T-helper 2 cell (primary cell): ENCODE data around the gene SLC25A13.

Experiments
- DNase-seq, 5 experiments: peaks; one replicate each; pipeline versions ENCODE4 v3.0.0 to v3.0.0-alpha.2; 2012 to 2022

The SLC25A13 gene

DNA sequence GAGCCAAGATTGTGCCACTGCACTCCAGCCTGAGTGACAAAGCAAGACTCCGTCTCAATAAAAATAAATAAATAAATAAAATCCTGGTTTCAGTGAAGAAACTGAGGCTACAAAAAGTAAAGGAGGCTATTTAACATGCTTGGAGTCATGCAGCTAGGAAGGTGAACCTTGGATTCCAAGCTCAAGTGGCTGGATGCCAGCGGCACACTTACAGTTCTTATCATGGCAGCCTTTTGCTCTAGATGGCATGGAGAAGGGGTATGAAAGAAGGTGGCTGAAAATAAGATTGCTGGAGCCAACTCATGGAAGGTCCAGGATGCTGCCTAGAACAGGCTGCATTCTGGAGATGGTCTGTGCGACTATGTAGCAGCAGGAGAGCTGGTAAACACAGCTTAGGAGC, 170.0 kb downstream of the SLC25A13 start:
- DNase-seq: no peak

DNA sequence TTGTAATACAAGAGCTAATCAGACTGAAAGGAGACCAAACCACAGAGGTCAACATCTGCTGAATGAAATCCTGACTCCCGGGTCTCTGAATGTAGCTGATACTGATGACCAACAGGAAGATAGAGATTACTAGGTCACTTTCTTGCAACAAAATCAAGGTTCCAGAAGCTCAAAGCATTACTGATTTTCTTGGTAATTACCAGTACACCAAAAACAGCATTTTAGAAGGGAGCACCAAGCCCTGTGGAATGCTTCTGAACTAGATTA, 177.7 kb downstream of the SLC25A13 start:
- DNase-seq: no peak

DNA sequence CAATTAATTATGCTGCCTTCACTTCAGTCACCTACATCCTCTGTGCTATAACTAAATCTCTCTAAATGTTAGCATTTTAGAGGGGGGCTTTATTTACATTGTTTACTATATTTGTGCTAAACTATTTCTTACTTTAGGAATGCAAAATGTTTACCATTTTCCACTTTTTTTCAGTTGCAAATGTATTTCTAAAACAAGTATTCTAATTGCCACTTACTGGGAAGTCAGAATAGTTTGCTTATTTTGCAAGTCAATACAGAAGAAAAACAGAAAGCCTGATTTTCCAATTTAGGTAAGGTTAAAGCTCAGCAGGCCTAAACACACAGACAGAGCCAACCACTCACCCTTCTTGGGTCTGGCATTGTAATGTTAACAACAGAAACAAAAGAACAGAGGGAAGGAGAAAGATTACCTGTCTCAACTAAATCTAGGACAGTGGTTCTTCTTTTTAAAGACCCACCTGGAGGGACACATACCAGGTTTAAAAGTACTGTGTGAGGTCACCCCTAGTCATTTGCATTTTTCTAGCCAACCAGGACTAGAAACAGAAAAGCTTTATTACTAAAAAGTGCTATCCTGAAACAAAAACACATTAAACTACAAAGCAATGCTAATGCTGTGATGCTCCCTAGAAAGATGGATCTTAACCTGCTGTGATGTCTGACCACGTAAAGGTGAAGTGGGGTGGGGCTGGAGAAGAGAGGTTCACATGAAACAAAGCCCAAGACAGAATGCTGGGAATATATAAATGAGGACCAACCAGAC, 178.2 kb downstream of the SLC25A13 start:
- no peak for DNase-seq

DNA sequence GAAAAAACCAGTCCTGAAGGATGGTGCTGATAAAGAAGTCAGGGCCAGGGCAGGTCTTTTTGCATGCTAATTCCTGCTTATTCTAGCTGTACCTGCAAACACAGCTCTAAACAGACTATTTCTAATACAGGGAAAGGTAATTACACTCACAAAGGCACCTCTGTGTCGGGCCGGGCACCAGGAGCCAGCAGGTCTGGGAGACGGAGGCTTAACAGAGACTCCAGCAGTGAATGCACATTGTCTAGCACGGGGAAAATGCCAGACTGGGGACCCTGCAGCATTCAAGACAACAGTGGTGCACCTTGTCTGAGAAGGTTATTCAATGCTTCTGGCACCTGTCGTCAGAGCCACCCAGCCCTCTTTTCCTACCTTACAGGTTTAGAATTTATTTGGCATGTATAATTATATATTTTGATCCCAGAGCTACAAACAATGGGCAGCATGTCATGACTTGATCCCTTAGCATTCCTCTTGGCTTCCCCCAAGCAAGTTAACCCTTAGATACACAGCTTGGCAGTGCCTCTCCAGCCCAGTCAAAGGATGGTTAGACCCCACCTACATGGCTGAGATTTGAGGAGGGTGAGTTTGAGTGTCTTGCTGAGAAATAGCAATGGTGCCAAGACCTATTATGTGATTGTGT, 185.2 kb downstream of the SLC25A13 start:
- no peak for DNase-seq

DNA sequence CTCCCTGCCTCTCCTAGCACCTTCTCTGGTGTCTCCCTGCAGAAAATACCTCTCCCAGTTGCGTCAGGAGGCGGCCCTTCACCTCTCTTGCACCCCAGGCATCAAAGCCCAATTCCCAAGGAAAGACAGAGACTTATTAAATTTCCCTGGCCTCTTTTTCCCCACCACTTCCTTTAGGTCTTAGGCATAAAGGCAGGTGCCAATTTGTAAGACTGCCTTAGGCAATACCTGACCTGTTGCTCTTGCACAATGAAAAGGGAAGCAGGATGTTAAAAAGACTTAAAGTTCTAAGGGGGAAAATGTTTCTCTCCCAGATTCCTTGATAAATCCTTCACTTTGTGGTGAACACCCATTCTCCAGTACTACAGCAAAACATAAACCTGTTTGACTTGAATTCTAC, 186.7 kb downstream of the SLC25A13 start:
- no peak for DNase-seq

DNA sequence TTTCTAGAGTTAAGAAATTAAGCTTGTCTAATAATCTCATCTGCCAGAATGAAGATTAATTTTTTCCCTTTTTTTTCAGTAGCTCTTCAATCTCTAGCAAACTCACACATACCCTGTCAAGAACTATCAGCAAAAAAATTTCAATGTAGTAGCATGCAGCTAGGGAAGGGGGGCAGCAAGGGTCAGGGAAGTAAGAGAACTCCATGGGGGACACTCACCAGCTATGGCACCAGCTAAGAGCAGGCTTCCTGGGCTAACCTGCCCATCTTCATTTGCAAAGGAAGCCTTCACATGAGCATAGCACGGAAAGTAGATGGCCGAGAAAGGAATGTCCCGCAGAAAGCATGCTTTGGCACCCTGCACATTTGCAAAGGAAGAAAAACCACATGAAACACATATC, 190.4 kb downstream of the SLC25A13 start:
- no peak for DNase-seq

DNA sequence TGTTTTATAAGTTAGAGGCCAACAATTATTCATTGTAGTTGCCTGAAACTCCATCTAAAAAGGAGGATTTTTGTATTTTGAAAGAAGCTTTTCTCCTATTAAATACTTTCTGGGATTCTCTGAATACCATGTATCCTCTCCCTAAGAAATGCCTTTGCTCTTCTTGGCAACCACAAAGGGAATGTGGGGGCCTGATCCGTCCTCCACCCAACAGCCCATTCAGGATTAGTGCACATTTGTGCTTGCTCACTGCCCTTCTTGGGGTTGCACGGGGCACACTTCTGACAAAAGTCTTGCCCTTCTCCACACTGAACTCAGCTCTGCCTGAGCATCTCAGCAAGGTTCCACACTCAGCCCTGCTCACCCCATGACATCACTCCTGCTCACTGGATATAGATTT, 194.2 kb downstream of the SLC25A13 start:
- no peak for DNase-seq

DNA sequence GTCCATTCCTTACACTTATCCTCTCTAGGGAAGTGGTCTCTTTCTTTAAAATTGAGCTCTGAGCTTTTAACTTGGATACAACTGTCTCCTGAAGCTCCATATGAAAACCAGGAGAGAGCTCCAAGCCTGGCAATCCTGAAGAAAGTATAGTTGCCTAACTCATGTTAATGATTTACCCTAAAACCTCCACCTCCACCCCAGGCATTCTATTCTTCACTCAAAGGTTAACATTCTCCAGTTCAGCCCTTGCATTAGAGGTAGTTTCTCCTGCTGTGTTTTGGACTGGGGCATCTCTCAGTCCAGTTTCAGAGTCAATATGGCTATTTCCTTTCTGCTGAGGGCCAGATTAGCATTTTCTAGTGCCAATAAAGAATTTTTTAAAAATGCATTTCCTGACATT, 195.5 kb downstream of the SLC25A13 start:
- DNase-seq: no peak

DNA sequence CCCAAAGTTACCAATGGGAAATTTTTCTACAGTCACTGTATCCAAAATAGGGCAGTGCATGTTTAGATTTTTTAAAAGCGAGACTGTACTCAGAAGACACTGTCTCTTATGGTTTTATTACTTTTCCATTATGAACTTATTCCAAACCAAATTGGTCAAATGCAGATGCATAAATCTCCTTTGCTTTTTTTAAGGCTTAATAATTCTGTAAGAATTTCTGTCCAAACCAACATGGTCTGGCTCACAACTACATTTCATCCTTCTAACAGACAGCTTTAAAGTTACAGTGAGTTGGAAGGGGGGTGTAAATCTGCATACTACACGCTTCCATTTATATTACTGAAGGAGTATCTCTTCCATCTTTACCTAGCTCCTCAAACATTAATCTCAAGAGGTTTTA, 199.2 kb downstream of the SLC25A13 start:
- DNase-seq: no peak

DNA sequence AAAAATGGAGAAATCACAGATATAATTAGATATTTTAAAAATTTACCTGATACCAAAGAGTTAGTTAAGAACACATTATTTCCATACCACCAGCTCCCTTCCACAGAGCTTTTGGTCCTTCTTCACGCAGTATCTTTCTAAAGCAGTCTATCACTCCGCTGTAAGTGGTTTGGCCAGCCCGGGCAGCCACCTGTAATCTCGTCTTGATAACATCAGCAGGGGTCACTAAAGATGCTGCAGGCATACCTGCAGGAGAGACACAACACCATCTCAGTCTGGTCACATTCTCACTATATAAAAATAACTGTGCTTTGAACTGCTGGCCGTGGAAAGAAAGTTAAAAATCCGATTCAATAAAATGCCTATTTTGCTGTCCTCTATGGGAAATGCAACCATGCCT, 200.1 kb downstream of the SLC25A13 start:
- no peak for DNase-seq

DNA sequence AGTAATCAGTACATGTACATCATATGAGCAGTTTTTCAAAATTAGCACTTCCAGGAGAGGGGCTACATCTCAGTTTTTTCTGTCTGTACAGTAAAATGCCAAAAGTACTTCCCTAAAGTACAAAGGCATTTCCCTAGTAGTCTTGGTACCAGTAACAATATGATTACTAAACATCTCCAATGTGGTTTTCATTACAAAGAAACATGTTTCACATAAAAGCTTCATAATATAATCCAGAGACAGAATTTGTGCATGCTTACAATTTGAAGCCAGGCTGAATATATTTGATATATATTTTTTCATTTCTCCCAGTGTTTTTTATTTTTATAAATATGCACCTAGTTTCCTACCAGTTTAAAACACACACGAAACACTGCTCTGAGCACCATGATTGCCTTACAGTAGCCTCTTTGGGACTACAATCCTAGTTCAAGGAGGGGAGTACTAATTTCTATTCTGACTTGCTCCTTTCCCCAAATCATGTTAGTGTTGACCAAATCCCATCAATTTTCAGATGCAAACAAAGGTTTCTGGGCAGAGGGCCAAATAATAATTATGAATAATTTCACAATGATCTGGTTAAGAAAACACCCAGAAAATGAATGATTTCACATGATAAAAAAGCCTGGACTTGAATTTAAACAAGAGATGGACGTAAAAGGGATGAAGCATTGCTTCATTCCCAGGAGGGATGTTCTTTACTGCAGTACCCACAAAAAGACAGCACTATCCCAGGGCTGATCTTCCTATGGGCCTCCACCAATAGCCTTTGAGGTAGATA, 201.3 kb downstream of the SLC25A13 start:
- no peak for DNase-seq

DNA sequence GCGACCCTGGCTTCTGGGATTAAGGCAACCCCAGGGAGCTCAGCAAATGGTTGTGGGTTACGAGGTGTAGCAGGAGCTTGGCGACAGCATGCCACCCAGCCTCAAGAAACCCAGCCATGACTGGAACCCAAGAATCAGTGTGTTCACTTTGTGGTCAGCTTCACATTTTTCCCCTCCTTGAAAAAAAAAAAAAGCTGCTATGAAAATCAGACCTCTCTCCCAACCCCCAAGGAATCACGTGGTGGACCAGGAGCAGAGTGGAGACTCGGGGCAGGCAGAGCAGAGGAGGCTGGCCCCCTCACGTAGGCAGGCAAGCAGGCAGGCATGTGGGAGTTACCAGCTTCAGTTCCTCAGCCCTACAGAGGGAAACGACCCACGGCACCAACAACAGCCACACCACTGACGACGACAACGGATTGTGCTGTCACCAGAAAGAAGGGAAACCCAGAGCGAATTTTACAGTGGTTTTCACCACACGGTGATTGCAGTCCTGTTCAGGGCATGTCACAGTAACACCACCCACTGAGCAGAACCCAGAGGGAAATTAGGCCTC, 203.4 kb downstream of the SLC25A13 start:
- DNase-seq: no peak

DNA sequence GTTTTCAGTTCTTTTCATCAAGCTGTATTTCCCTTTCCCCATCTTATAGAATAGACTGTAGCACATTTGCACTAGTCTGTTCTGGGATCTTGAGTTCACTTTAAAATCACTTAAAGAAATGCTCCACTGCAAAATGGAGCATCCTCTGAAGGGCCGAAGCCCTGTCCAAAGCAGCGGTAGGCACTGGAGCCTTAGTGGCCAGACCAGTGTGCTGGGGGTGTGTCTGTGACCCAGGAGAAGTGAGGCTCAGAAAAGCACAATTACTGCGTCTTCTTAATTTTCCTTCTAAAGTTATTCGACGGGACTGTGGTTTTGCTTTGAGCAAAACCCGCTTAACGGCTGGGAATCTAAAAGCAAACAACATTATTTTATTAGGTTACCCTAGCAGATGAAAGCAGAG, 205.7 kb downstream of the SLC25A13 start:
- no peak for DNase-seq

DNA sequence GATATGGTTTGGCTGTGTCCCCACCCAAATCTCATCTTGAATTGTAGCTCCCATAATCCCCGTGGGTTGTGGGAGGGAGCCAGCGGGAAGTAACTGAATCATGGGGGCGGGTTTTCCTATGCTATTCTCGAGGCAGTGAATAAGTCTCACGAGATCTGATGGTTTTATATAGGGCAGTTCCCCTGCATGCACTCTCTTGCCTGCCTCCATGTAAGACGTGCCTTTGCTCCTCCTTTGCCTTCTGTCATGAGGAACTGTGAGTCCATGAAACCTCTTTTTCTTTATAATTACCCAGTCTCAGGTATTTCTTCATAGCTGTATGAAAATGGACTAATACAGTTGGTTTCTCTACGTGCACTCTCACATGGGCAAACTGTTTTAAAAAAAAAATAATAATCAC, 207.7 kb downstream of the SLC25A13 start:
- no peak for DNase-seq

DNA sequence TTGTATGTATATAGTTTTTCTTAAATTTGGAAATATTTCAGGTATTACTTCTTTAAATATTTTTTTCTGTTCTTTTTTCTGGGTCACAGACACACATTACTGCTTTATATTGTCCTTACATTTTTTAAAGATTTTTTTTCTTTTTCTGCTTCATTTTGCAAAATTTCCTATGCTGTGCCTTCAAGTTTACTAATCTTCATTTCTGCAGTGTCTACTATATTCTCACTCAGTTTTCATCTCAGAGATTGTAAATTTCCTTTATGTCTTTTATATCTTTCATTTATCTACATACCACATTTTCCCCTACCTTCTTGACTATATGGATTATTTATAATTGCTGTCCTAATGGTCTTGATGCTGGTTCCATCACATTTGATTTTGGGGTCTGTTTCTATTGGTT, 210.5 kb downstream of the SLC25A13 start:
- no peak for DNase-seq

DNA sequence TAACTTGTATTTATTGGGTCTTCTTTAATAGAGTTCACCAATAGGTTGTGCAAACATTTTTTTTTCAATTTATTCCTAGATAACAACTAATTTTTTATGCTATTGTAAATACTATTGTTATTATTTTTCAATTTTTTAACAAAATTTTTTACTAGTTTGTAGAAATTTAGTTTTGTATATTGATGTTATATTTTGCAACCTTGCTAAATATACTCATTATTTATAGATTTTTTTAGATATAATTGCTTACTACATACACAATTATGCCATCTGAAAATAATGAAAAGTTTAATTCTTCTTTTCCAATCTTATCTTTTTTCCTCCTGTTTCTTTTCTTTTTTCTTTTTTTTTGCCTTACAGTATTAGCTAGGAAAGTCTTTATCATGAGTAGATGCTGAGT, 216.9 kb downstream of the SLC25A13 start:
- no peak for DNase-seq

DNA sequence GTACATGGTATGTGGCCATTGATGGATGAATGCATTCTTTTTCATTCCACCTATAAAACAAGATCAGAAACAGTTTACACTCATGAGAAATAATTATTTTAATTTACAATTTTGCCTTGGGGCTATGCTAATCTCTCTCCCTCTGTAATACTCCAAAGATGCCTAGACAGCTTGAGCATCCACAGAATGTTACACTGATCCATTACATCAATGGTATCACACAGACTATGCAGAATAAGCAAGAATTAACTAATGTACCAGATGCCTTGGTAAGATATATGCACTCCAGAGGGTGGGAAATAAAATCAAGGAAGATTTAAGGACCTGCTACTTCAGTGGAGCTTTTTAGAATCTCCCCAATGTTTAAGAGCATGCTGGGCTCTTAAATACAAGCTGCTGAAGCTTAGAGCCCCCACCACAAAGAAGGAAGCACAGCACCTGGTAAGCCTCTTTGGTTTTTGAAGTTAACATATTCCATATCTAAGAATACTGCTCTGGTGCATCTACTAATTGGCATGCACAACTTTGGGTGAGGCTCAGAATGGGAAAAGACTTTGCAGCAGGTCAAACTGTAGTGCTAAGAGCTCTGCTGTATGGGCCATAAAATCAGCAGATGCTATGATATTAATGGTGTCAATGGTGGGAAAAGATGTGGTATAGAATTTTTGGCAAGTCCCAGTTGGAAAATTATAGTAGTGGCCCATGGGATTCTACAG, 219.6 kb downstream of the SLC25A13 start:
- no peak for DNase-seq

DNA sequence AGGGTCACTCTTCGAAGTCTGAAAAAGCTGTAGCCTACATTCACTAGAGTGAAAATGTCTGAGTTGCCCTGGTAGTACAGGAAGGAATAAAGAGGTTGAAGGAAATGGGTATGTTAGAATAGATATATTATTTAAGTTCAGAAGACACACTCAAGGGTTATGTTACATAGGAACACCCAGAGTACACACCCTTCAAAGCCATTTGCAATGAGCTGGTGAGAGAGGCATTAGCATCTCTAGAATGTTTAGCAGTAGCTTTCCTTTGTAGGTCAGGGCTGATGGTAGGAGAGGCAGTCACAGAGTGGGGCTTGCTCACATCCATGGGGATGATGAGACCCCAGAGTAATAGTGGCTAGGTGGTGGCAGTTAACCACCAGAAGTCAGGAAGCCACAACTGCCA, 221.2 kb downstream of the SLC25A13 start:
- DNase-seq: no peak

DNA sequence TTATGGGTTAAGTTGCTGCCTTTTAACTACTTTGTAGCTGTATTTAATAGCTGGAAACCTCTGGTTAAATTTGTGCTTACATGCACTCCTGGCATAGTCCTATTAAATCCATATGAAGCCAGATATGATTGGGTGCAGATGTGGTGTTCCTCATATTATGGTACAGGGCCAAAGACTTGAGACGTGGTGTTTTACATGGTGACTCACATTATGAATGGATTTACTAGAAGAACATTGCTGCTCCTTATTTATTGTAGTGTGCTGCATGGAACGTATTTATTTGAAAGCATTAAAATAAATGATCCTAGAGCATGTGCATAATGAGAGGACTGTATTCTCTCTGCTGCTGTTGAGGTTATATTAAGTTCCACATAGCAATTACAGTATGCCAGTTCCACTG, 224.1 kb downstream of the SLC25A13 start:
- no peak for DNase-seq

DNA sequence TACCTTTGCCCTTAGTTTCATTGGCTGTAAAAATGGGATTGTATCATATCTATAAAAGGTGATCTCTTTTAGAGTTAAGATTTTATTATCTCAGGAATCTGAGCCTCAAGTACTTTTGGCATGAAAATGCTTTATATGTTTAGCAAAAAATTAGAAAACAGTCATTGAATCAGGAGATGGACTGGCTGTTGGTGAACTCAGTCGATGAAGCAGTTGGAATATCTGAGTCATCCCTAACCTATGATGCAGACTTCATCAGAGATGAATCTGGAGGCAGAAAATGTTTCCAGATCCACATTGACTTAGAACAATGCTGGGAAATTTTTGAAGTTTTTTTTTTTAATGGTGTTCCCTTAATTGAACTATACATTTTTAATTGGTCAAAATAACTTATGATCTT, 228.5 kb downstream of the SLC25A13 start:
- DNase-seq: no peak

DNA sequence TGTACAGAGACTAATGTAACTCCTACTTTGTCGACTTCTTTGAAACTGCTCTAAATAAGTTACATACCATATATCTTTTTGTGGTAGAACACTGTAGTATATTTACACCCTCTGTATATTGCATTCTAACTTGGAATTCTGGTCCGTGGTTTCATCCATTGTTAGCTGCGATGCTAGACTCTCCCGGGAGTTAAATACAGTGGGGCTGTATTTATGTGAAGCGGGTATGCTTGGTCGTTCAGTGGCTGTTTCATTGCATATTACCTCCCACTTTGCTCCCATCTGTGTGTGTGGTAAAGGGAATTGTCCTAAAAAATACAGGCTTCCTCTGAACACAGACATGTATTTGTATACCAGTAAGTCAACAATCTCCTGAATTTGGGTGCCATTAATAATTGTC, 231.1 kb downstream of the SLC25A13 start:
- DNase-seq: no peak

DNA sequence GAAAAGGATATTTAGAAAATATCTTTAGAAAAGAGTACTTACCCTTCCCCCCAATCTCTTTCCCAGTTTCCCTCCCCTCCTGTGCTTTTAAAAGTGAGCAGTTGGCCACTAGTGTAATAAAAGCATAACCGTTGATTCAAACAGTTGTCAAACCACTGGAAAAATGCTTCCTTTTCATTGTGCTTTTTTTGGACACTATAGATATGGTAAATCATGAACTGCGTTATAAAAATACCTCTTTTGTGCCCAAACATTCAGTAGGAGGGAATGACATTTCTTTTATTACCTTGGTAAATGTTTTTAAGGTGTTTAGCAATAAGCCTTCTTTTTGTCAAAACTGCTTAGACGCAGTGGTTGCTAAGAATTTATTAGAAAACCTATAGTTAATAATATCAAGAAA, 232.4 kb downstream of the SLC25A13 start:
- DNase-seq: no peak

DNA sequence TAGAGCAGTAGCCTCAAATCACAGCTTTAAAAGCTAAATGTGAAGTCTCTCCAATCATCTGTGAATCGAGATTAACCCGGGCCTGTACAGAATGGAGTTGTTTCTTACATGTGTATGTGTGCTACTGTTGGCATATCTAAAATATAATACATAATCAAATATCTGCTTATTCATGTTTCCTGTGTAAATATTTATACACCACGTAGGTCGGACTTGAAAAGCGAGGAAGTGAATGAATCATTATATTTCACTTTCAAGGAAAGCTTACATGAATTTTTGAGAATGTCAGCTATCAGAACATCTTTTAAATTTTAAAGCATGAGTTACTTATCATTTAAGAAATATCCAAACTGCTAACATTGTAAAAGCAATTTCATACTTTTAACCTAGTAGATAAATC, 233.3 kb downstream of the SLC25A13 start:
- DNase-seq: no peak
